Posterior vena cava (tissue), 2 donors: ENCODE measurements around the gene SEPTIN1. TPM values are rescaled to one million over a fixed set of nuclear protein-coding genes. Genes with fewer than 3 reads are reported as not detected.
"Not testable (repeated sequence)": the region's sequence is repeated elsewhere in the genome, so short reads cannot be mapped to it uniquely, and the experiment has no call there.

Experiments
- DNase-seq: peaks from one replicate; pipeline ENCODE4 v3.0.0-alpha.2; 2020; ENCODE audit warnings: low spot score
- intact Hi-C, 2 donors: fragments of 100-400 bp; cut with DNase I; formaldehyde crosslinking; loops; one replicate each; pipeline versions ENCODE4 v1.14.1 to v1.14.2; 2022 to 2023
- total RNA-seq, 2 donors: library from RNA; stranded (reverse); fragmentation: NEBNext Ultra II Directional; extraction: Animal tissue kit (Norgen Biotek cat#: 25700); gene quantifications; one replicate each; pipeline ENCODE4 v1.2.1, GENCODE V29; 2021
- donor health status: DM: yes; HTN: yes; CAD: no.
- donor health status: DM: yes; HTN: yes; CAD: no.

The SEPTIN1 gene
- total RNA-seq, 2 donors from 2014 or later = 1.6 to 3.0 TPM

DNA sequence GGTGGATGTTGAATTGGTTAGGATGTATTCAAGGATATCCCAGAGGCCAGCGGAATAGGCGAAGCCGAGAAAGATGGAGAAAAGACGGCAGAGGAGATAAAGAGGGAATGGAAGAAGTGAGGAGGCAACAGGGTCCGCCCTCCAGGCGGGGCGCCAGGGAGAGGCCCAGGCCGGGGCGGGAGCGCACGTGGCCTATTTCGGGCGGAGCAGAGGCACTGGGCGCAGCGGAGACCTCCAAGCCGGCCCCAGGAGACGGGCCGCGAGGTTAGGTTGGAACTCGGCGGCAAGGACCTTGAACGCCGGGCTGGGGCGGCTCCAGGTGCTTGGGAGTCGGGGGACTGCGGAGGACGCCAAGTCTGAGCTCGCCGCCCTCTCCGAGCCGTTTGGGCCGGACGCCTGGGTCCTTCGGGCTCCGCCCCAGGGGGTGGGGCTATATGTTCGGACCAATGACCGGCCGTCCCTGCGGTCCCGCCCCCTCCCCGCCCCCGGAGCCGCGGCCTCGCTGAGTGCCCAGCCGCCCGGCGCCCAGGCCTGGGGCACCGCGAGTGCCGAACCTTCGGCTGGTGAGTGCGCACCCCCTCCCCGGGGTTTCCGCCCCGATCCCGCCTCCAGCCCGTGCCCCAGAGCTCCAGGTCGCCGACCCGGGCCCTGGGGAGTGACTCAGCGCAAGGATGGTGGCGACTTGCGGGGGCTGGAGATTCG, 24.9 kb upstream of the SEPTIN1 start, which contains the start of gene ZNF771:
ZNF771 (plus strand) TSS at position 505 of the 702 bp plus-strand sequence. CDS start 448 bp downstream, outside the sequence.
- DNase-seq = peak; percentile 98
- intact Hi-C loops = loop anchor here in 1 of 2 donors (1.0 kb wide), 1 partner anchor 44 kb away; no protein-coding TSS in a partner anchor

DNA sequence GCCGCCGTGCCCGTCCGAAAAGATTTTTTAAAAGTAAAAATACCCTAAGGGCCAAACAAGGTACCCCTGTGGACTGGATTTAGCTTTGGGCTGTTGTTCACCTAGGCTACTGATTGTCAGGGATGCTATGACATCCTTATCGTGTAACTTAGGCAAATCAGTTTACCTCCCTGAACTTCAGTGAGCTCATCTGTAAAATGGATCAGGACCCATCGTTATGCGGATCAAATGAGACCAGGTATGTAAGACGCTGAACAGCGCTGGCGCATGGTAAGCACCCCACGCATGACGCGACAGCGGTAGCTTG, 24.4 kb upstream of the SEPTIN1 start:
- intact Hi-C loops = loop anchor here in 1 of 2 donors (1.0 kb wide), 1 partner anchor 43 kb away; no protein-coding TSS in a partner anchor
- DNase-seq = no peak

DNA sequence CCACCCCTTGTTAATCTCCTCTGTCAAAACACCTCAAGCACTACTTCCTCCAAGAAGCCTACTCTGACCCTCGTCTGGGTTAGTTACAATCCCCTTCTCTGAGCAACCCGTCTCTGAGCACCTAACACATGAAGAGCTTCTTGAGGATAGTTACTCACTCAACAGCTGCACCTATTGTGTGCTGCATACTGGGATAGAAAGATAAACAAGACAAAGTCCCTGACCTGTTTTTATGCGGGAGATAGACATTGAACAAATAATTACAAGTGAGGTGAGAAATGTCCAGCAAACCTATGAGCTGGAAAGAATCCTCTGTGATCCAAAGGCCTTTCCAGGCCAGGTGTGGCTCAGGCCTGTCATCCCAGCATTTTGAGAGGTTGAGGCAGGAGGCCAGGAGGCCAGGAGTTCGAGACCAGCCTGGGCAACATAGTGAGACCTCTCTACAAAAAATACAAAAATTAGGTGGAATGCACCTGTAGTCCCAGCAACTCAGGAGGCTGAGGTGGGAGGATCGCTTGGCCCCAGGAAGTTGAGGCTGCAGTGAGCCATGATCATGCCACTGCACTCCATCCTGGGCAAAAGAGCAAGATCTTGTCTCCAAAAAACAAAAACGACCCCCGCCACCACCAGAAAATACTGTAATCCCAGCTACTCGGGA, 19.5 kb upstream of the SEPTIN1 start:
- intact Hi-C loops = no loop called here

GRCh38 chr16:30399435-30400186, 17.2 kb upstream of the SEPTIN1 start:
- intact Hi-C loops = no loop called here
- no peak for DNase-seq

More for the DNA sequence above, 19.5 kb upstream of the SEPTIN1 start:
- no peak for DNase-seq

DNA sequence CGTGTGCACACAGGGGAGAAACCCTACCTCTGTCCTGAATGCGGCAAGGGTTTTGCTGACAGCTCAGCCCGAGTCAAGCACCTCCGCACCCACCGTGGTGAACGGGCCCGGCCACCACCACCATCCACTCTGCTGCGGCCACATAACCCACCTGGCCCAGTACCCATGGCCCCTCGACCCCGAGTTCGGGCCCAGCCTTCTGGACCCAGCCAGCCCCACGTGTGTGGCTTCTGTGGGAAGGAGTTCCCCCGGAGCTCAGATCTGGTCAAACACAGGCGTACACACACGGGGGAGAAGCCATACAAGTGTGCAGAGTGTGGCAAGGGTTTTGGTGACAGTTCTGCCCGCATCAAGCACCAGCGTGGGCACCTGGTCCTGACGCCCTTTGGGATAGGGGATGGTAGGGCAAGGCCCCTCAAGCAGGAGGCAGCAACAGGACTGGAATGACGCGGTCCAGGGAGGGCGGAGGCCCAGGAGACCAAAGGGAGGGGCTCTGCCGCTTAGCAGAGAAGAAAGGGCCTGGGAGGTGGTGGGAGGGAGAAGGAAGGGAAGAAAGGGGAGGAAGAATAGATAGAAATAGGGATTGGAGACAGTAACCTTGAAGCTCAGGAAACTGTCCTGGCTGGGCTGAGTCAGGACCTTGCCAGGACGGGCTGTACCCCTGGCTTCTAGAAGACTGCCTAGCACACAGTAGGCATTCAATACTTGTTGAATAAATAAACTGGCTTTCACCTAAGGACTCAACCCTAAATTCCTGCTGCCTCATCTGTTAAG, 16.5 kb upstream of the SEPTIN1 start:
- intact Hi-C loops = no loop called here
- DNase-seq = no peak

DNA sequence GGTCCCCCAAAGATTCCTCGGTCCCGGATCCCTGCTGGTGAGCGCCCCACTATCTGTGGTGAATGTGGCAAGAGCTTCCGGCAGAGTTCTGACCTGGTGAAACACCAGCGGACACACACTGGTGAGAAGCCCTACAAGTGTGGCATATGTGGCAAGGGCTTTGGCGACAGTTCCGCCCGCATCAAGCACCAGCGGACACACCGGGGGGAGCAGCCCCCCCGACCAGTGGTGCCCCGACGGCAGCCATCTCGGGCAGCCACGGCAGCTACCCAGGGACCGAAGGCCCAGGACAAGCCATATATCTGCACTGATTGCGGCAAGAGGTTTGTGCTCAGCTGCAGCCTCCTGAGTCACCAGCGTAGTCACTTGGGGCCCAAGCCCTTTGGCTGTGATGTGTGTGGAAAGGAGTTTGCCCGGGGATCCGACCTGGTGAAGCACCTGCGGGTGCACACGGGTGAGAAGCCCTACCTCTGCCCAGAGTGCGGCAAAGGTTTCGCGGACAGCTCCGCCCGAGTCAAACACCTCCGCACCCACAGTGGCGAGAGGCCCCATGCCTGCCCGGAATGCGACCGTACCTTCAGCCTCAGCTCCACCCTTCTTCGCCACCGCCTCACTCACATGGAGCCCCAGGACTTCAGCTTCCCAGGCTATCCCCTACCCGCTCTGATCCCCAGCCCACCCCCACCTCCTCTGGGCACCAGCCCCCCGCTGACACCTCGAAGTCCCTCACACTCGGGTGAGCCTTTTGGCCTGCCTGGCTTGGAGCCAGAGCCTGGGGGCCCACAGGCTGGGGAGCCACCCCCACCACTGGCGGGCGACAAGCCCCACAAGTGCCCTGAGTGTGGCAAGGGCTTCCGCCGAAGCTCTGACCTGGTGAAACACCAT, 15.7 kb upstream of the SEPTIN1 start:
- no peak for DNase-seq
- intact Hi-C loops = no loop called here

- intact Hi-C loops = no loop called here
- no peak for DNase-seq
Measured at GRCh38 chr16:30397056-30397455, 14.7 kb upstream of the SEPTIN1 start.

- DNase-seq, intact Hi-C loops: not testable (repeated sequence)
Measured at GRCh38 chr16:30396627-30397026, 14.3 kb upstream of the SEPTIN1 start.

DNA sequence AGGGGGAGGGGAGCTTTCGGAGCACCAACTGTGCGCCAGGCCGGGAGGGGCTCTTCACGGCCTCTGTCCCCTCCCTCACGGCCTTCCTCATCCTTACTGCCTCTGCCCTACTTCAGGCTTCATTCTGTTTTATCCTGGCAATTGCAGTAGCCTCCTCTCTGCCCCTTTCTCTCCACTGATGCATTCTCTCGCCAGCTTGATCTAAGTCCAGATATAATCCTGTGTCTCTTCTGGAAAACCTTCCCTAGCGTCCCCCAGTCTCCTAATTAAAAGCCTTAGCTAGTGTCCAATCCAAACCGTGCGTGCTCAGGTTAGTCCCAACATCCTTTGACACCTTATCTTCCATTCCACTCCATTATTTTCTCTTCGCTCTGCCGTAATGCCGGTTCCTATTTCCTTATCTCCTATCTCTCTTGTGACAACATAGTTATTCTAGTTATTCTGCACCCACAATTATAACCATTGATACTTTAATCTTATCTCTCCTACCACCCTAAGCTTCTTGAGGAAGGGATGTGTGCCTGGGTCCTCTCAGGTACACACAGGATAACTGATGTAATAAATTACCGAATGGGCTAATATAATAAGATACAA, 13.7 kb upstream of the SEPTIN1 start:
- intact Hi-C loops = no loop called here

GRCh38 chr16:30395155-30395991, 13.0 kb upstream of the SEPTIN1 start, which contains the start of gene ZNF48:
Gene ZNF48 (plus strand): TSS chr16:30395420. CDS start chr16:30395795, 375 bp downstream.
- peak; percentile 97 for DNase-seq
- intact Hi-C loops = no loop called here

More for the DNA sequence above, 13.7 kb upstream of the SEPTIN1 start:
- no peak for DNase-seq

GRCh38 chr16:30394592-30395154, 12.3 kb upstream of the SEPTIN1 start:
- intact Hi-C loops = no loop called here
- no peak for DNase-seq

DNA sequence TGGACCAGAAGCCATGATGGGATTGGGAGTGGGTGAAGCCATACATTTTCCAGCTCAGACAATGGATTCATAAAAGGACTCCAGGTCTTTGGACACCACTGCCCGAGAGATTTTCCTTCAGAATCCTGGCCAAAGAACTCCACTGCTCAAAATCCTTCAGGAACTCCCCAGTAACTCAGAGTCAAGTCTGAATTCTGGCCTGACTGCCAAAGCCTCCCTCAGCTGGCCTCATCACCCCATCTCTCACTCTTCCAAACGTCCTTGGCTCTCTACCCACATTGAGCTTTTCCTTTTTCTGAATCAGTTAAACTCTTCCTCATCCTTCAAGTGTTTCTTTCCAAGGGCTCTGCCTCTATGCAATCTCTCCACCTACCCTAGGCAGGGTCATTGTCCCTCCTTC, 1.2 kb upstream of the SEPTIN1 start:
- intact Hi-C loops = no loop called here
- no peak for DNase-seq

DNA sequence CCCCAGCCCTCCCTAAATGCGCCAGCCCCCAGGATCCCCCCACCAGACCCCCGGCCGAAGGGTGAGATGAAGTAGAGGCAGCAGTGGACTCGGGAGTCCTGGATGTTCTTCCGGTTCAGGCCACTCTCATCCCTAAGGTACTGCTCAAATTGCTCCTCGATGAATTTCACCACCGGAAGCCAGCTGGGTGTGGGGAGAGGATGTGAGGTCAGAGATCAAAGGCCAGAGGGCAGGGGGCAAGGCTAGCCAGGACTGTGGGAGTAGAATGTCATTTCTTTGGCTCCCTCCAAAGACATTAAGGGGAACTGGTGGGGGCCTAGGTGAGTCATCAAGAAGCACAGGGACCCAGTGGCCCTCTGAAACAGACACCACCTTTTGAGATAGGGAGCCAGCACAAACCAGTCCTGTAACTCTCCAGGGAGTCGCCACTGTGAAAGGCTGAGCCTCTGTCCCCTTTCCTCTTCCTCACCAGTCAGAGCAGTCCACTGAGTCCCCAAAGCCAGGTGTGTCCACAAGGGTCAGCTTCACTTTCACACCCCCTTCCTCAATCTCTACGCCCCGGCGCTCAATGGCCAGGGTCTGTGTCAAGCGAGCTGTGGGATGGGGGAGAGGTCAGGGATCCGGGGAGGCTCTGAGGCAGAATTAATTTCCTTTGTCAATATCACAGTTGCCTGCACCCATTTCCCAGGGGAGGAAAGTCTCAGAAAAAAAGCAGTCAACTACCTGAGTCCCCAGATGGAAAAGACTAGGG, 895 bp downstream of the SEPTIN1 start:
- intact Hi-C loops = no loop called here
- DNase-seq = no peak

DNA sequence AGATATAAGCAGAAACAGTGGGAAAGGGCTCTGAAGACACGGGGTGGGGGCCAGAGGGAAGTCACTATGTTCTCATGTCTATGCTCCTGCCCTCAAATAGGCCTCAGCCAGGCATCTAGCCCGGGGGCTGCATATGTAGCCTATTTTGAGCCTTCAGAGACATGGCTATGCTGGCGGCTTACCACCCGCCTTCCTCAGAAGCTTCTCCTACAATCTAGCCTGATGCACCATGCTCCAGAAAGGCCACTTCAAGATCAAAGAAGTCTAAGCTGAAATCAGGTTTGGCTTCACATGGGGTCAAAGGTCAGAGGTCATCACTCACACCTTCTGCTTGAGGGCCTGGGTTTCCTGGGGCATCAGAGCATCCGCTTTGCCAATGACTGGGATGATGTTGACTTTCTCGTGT, 1.6 kb downstream of the SEPTIN1 start:
- DNase-seq = no peak
- intact Hi-C loops = no loop called here

GRCh38 chr16:30380072-30380802, 2.1 kb downstream of the SEPTIN1 start:
- intact Hi-C loops = no loop called here
- DNase-seq = no peak
